ENCODE measurements around the gene TMA7B.

- TF ChIP-seq MAX (IDR thresholded peaks at IDR 0.05; ENCODE audit: insufficient read depth, insufficient read length), result no peak
- TF ChIP-seq CTCF (IDR thresholded peaks at IDR 0.05; ENCODE audit: extremely low read depth in 1 of 2, insufficient read depth in 1 of 2, low read depth in 1 of 2, low read length in 2 of 2), result no peak
- no peak for TF ChIP-seq EZH2 (IDR thresholded peaks at IDR 0.05; ENCODE audit: borderline replicate concordance, low read depth, low read length, severe bottlenecking)
- TF ChIP-seq POLR2A (IDR thresholded peaks at IDR 0.05; ENCODE audit: low read depth, low read length), result no peak
- TF ChIP-seq POLR2AphosphoS5 (IDR thresholded peaks at IDR 0.05; ENCODE audit: insufficient read depth, low read depth, low read length), result no peak
- TF ChIP-seq GATA2 (IDR thresholded peaks at IDR 0.05; ENCODE audit: insufficient read depth, insufficient read length, low read depth, low read length), result no peak
- no peak for TF ChIP-seq JUN (IDR thresholded peaks at IDR 0.05; ENCODE audit: borderline replicate concordance, insufficient read depth, insufficient read length, low read depth)
These were observed 16.0 kb upstream of the TMA7B start for GRCh38 chr22:39943953-39944872.

Measured in endothelial cell of umbilical vein (primary cell).